T-helper 9 cell (primary cell): Measurements from ENCODE around the gene FAM234A.
"Not testable (repeated sequence)": the region's sequence is repeated elsewhere in the genome, so short reads cannot be mapped to it uniquely, and the experiment has no call there.

Experiments
- DNase-seq: peaks from one replicate; pipeline ENCODE4 v3.0.0-alpha.2; 2020
- total RNA-seq, 2 donors: gene quantifications; one replicate each; lab custom pipeline; 2026; lab: John Stamatoyannopoulos, UW

FAM234A gene
- 15.0 to 28.3 reads per million in 2 donors for total RNA-seq

- peak; percentile 95 for DNase-seq
Measured at GRCh38 chr16:234468-235305, at the start of gene FAM234A. Gene FAM234A, plus strand, starts transcription at chr16:234821. Its CDS starts 19,593 bp downstream, at chr16:254414.

- DNase-seq, result no peak
Measured at GRCh38 chr16:185213-185612, 49.4 kb upstream of the FAM234A start.

GRCh38 chr16:185691-186090 is 48.9 kb upstream of the FAM234A start:
- no peak for DNase-seq

GRCh38 chr16:187330-187729 is 47.3 kb upstream of the FAM234A start:
- no peak for DNase-seq

- DNase-seq, result no peak
Measured at GRCh38 chr16:188674-189073, 45.9 kb upstream of the FAM234A start.

GRCh38 chr16:189604-190186 is 44.9 kb upstream of the FAM234A start:
- DNase-seq, result no peak

GRCh38 chr16:191831-192230 is 42.8 kb upstream of the FAM234A start:
- no peak for DNase-seq

GRCh38 chr16:192686-193085 is 41.9 kb upstream of the FAM234A start:
- DNase-seq, result no peak

GRCh38 chr16:193441-193840 is 41.2 kb upstream of the FAM234A start:
- DNase-seq, result no peak

GRCh38 chr16:194516-194915 is 40.1 kb upstream of the FAM234A start:
- DNase-seq, result no peak

GRCh38 chr16:200388-200787 is 34.2 kb upstream of the FAM234A start:
- no peak for DNase-seq

- no peak for DNase-seq
Measured at GRCh38 chr16:203246-203645, 31.4 kb upstream of the FAM234A start.

GRCh38 chr16:204046-204445 is 30.6 kb upstream of the FAM234A start:
- DNase-seq, result not testable (repeated sequence)

- not testable (repeated sequence) for DNase-seq
Measured at GRCh38 chr16:209359-209758, 25.3 kb upstream of the FAM234A start.

- DNase-seq, result not testable (repeated sequence)
Measured at GRCh38 chr16:211631-212180, 22.9 kb upstream of the FAM234A start.

- DNase-seq, result no peak
Measured at GRCh38 chr16:212999-213398, 21.6 kb upstream of the FAM234A start.

- DNase-seq, result no peak
Measured at GRCh38 chr16:220021-220420, 14.6 kb upstream of the FAM234A start.

- no peak for DNase-seq
Measured at GRCh38 chr16:228151-228851, 6.3 kb upstream of the FAM234A start.

GRCh38 chr16:228852-229730 is 5.5 kb upstream of the FAM234A start, which contains the start of gene LUC7L:
Gene LUC7L, minus strand, starts transcription at chr16:229449. Its CDS starts 110 bp downstream, at chr16:229339.
- DNase-seq, result peak; percentile 80

- no peak for DNase-seq
Measured at GRCh38 chr16:229731-230281, 4.8 kb upstream of the FAM234A start.

GRCh38 chr16:230351-230750 is 4.3 kb upstream of the FAM234A start:
- not testable (repeated sequence) for DNase-seq

GRCh38 chr16:230949-231348 is 3.7 kb upstream of the FAM234A start:
- DNase-seq, result no peak
